ENCODE results near the gene HSPBP1. TPM values are rescaled to one million over a fixed set of nuclear protein-coding genes. Genes with fewer than 3 reads are reported as not detected.

HSPBP1 gene, protein sequence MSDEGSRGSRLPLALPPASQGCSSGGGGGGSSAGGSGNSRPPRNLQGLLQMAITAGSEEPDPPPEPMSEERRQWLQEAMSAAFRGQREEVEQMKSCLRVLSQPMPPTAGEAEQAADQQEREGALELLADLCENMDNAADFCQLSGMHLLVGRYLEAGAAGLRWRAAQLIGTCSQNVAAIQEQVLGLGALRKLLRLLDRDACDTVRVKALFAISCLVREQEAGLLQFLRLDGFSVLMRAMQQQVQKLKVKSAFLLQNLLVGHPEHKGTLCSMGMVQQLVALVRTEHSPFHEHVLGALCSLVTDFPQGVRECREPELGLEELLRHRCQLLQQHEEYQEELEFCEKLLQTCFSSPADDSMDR
- 22.9 and 34.8 TPM in 2 replicates for total RNA-seq

DNA sequence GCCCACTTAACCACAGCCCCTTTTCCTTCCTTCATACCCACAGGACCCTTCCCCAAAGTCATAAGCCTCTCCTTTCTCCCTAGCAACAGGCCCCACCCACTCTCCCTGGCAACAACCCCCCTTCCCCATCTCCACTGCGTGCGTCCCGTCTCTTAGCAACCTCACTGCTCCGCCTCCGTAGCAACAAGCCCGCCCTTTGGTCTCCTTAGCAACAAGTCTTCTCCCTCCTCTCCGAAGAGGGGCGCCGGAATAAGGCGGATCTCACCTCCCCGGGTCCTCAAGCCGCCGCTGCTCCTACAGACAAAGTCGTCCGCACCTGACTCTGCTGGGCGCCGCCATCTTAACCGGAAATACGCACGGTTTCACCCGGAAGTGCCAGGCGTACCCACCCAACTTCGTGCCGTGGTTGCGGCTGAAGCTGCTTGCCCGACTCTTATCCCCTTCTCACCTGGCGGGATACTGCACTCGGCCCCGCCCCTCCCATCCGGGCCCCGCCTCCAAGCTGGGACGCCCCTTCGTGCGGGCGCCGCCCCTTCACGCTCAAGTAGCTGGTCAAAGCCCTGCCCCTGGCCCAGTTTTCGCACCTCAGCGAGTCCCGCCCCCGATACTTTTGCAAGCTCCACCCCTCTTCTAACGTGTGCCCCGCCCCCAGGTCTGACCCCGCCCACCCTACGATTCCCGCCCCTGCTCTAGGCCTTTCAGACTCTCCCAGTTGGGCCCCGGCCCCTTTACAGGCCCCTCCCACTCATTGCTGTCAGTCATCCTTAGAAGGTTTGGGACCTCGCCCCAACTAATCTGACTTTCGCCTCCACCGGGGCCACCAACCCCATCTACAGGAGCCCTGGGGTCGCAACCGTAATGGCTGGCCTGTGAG is at the start of gene HSPBP1:
HSPBP1 (minus strand) TSS at position 341 of the 874 bp plus-strand sequence. CDS start 502 bp downstream, outside the sequence.

DNA sequence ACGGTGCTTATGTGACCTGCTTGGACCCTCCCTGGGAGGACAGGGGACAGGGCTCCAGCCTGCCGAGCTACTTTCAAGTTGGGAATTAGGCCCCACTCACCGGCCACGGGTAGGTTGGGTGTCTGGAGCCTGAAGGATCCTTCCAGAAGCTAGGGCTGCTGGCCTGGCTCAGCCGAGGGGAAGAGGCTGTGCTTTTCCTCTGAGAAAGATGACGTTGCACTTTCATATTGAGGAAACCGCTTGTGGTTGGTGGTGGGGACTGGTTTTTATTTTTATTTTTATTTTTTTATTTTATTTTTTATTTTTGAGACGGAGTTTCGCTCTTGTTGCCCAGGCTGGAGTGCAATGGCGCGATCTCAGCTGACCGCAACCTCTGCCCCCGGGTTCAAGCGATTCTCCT is 45.3 kb upstream of the HSPBP1 start, which contains the start of gene TMEM150B:
TMEM150B (minus strand) TSS at position 170 of the 400 bp plus-strand sequence. CDS start 4,305 bp downstream, outside the sequence.

DNA sequence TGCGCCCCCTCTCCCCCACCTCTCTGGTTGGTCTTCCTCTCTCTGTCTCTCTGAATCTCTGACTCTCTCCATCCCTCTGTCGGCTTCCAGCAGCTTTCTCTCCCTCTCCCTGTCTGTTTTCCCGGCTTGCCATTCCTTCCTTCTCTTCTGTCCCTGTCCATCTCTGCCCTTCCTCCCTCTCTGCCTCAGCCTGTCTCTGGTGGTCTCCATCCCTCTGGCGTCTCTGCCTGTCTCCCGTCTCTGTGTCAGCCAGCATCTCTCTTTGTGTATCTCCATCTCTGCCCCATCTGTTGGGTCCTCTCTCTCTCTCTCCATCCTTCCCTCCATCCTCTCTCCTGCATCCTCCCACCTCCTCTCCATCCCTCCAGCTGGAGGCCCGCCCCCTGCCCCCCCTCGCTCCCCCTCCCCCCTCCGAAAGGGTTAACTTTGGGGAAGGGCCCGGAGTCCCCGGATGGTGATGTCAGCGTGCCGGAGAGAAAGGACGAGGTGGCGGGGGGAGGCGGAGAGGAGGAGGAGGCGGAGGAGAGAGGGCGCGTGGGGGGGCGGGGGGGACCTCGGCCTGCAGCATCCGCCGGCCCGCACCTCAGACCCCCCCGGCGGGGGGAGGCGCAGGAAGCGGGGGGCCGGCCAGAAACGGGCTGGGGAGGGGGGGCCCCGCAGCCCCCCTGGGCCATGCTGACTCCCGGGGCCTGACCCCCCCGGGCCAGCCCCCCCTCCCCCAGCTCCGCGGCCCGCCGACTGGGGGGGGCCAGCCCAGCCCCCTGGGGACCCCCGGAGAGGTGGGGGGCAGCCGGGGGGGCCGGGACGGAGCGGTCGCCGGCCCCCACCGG is 3.9 kb upstream of the HSPBP1 start, which contains the start of gene BRSK1:
BRSK1 (plus strand) TSS at position 450 of the 830 bp plus-strand sequence. CDS start 446 bp downstream, outside the sequence.

DNA sequence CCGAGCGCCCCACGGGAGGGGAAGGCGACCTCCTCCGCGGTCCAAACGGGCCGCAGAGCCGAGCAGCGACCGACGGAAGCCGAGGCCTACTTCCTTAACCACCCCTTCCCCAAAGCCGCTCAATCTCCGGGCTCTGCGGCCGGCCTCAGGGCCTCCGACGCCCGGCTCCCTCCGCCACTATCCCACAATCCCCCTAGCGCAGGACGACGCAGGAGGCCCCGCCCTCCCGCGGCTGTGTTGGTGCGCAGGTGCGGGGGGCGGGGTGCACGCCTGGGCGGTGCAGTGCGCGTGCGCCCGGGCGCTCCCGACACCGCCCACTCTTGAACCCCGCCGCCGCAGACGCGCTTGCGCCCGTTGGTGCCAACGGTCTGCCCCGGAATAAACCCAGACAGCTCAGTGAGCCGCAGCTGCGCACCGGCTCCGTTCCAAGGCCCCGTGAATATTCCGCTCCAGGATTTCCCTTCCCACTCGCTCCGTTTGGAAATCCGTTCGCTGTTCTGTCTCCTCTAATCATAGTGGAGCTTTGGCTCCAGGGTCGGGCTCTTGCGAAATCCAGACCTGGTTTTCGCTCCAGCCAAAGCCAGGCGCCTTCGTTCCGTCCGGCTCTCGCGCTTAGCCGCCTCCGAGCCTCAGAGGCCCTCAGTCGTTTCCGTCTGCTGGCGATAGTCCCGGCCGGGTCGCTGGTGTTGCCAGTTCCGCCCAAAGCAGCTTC is 20.9 kb downstream of the HSPBP1 start, which contains the start of gene PPP6R1:
PPP6R1 (minus strand) TSS at position 190 of the 712 bp plus-strand sequence. CDS start 11,914 bp downstream, outside the sequence.

DNA sequence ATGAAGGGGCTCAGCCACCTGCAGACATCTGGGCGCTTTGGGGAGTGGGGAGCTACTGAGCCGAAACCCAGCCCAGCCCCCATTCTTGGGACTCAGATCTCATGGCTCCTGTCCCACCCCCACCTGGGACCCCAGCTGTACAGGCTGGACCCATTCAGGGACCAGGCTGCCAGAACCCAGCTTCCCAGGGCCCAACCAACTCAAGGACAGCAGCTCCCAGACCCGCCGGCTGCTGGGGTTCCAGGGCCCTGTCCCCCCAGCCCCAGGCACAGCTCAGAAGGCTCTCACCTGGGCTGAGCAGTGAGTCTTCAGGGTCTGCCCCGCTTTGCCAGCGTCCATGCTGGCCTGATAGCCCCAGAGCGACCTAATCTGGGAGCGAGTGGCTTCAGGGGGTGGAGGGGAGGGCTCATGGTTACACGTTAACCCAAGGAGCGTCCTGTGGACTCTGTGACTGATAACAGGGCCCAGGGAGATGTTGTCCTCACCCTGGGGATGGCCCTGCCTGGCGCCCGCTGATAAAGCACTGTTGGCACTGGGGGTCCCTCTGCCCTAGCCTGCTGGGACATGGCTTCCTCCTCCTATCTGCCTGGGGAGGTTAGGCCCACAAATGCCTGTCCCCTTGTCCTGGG is 51.4 kb downstream of the HSPBP1 start, which contains the start of gene TMEM86B:
TMEM86B (minus strand) TSS at position 361 of the 629 bp plus-strand sequence; CDS start at position 339, 22 bp downstream.

Other genes starting within 250 kb of the HSPBP1 start
- 0.18 TPM in 1 of 2 replicates, not detected in the other for gene GP6, start 241.8 kb downstream of the HSPBP1 start, total RNA-seq
- gene RDH13, start 217.0 kb downstream of the HSPBP1 start, total RNA-seq: 7.4 and 10.3 TPM in 2 replicates
- gene EPS8L1, start 204.2 kb downstream of the HSPBP1 start, total RNA-seq: 0.30 and 1.3 TPM in 2 replicates
- 29.4 and 46.6 TPM in 2 replicates for gene PPP1R12C, start 162.5 kb downstream of the HSPBP1 start, total RNA-seq
- 1.5 and 3.0 TPM in 2 replicates for gene TNNT1, start 130.9 kb downstream of the HSPBP1 start, total RNA-seq
- gene TNNI3, start 122.4 kb downstream of the HSPBP1 start, total RNA-seq: not detected in 2 replicates
- 0.30 and 0.65 TPM in 2 replicates for gene DNAAF3, start 113.5 kb downstream of the HSPBP1 start, total RNA-seq
- not detected in 2 replicates for gene SYT5, start 99.8 kb downstream of the HSPBP1 start, total RNA-seq
- 4.2 and 5.0 TPM in 2 replicates for gene PTPRH, start 70.6 kb downstream of the HSPBP1 start, total RNA-seq
- 0.59 and 1.4 TPM in 2 replicates for gene TMEM86B, start 51.3 kb downstream of the HSPBP1 start, total RNA-seq
- gene PPP6R1, start 21.1 kb downstream of the HSPBP1 start, total RNA-seq: 30.9 and 63.4 TPM in 2 replicates
- gene BRSK1, start 3.9 kb upstream of the HSPBP1 start, total RNA-seq: 6.5 and 16.4 TPM in 2 replicates
- not detected in 2 replicates for gene TMEM150B, start 45.2 kb upstream of the HSPBP1 start, total RNA-seq
- gene KMT5C, start 59.8 kb upstream of the HSPBP1 start, total RNA-seq: 9.5 and 9.8 TPM in 2 replicates
- gene COX6B2, start 74.6 kb upstream of the HSPBP1 start, total RNA-seq: 0.09 TPM in 1 of 2 replicates, not detected in the other
- gene GARIN5B, start 83.2 kb upstream of the HSPBP1 start, total RNA-seq: not detected in 2 replicates
- 14.4 and 33.9 TPM in 2 replicates for gene IL11, start 90.4 kb upstream of the HSPBP1 start, total RNA-seq
- gene TMEM190, start 96.7 kb upstream of the HSPBP1 start, total RNA-seq: not detected in 2 replicates
- gene TMEM238, start 104.2 kb upstream of the HSPBP1 start, total RNA-seq: 0.30 and 0.32 TPM in 2 replicates
- gene RPL28, start 105.8 kb upstream of the HSPBP1 start, total RNA-seq: 212 and 468 TPM in 2 replicates
- gene UBE2S, start 127.7 kb upstream of the HSPBP1 start, total RNA-seq: 72.5 and 94.4 TPM in 2 replicates
- gene SHISA7, start 163.2 kb upstream of the HSPBP1 start, total RNA-seq: not detected in 2 replicates
- gene ISOC2, start 181.5 kb upstream of the HSPBP1 start, total RNA-seq: 29.4 and 47.2 TPM in 2 replicates
- not detected in 2 replicates for gene C19orf85, start 184.6 kb upstream of the HSPBP1 start, total RNA-seq
- 1.5 and 3.0 TPM in 2 replicates for gene ZNF628, start 196.5 kb upstream of the HSPBP1 start, total RNA-seq
- gene NAT14, start 205.1 kb upstream of the HSPBP1 start, total RNA-seq: 18.0 and 20.5 TPM in 2 replicates
- gene SSC5D, start 208.3 kb upstream of the HSPBP1 start, total RNA-seq: 13.7 and 16.0 TPM in 2 replicates

All from smooth muscle cell of the umbilical artery (primary cell).